HEK293 (cell line): Measurements from ENCODE around the gene CERS3.

Experiments
- CTCF ChIA-PET: fragments of 350-600 bp; formaldehyde crosslinking; extraction: SDS; loops from one replicate; lab custom pipeline; 2021; ENCODE audit warnings: antibody characterized with exemption; lab: Yijun Ruan, JAX
- POLR2A ChIA-PET: fragments of 300-600 bp; formaldehyde crosslinking; extraction: SDS; loops from one replicate; lab custom pipeline; 2020; ENCODE audit warnings: antibody characterized with exemption, inconsistent platforms; lab: Yijun Ruan, JAX
- H3K27ac ChIP-seq: fragments of 200-500 bp; sonication (Bioruptor generic); 2 replicates; pipeline ENCODE4 v1.5.1; 2014; ENCODE audit warnings: low read depth, low read length, control low read depth, inconsistent platforms; ENCODE audit errors: extremely low read depth
- H3K36me3 ChIP-seq, 2 experiments: fragments of 200-500 bp in 1 of 2; sonication (Bioruptor generic) in 1 of 2; 1 replicate in 1 of 2; 2 replicates in 1 of 2; pipeline ENCODE4 v1.5.1; 2014 to 2017; ENCODE audit warnings: inconsistent platforms in 2 of 2, low read length in 2 of 2; ENCODE audit not compliant: control insufficient read depth in 2 of 2, insufficient read depth in 1 of 2
- H3K4me1 ChIP-seq: fragments of 200-500 bp; sonication (Bioruptor generic); 2 replicates; pipeline ENCODE4 v1.5.1; 2014; ENCODE audit warnings: mild to moderate bottlenecking, low read length, inconsistent platforms; ENCODE audit not compliant: control insufficient read depth, insufficient read depth
- H3K4me3 ChIP-seq: 2 replicates; pipeline ENCODE4 v1.5.1; 2011; ENCODE audit warnings: low read depth, mild to moderate bottlenecking, control low read depth, low read length, moderate library complexity
- H3K9me3 ChIP-seq: fragments of 200-500 bp; sonication (Bioruptor generic); 2 replicates; pipeline ENCODE4 v1.5.1; 2014; ENCODE audit warnings: low read depth, low read length, inconsistent platforms; ENCODE audit not compliant: control insufficient read depth, insufficient read depth
- BCL11A ChIP-seq: fragments of 450-650 bp; formaldehyde crosslinking; IDR thresholded peaks from 2 replicates; pipeline ENCODE4 v1.5.1; 2016; ENCODE audit warnings: low read depth, missing biosample characterization, missing genetic modification characterization
- HOXD13 ChIP-seq: sonication (generic); formaldehyde crosslinking; IDR thresholded peaks from 2 replicates; pipeline ENCODE4 v1.8.0; 2022; ENCODE audit warnings: missing genetic modification reagents, borderline replicate concordance
- MYNN ChIP-seq: fragments of 450-650 bp; formaldehyde crosslinking; IDR thresholded peaks from 2 replicates; pipeline ENCODE4 v1.5.1; 2016; ENCODE audit warnings: missing biosample characterization, missing genetic modification characterization, borderline replicate concordance
- SCRT2 ChIP-seq: fragments of 450-650 bp; formaldehyde crosslinking; IDR thresholded peaks from 2 replicates; pipeline ENCODE4 v1.5.1; 2016; ENCODE audit warnings: missing biosample characterization, missing genetic modification characterization
- YY1 ChIP-seq: fragments of 450-650 bp; formaldehyde crosslinking; IDR thresholded peaks from 2 replicates; pipeline ENCODE4 v1.5.1; 2018; ENCODE audit warnings: missing biosample characterization, missing genetic modification characterization
- ZFP41 ChIP-seq: fragments of 450-650 bp; formaldehyde crosslinking; IDR thresholded peaks from 2 replicates; pipeline ENCODE4 v1.5.1; 2016; ENCODE audit warnings: missing biosample characterization, missing genetic modification characterization, borderline replicate concordance
- ZNF112 ChIP-seq: fragments of 450-650 bp; formaldehyde crosslinking; IDR thresholded peaks from 2 replicates; pipeline ENCODE4 v1.5.0; 2017; ENCODE audit warnings: missing biosample characterization, missing genetic modification characterization
- ZNF146 ChIP-seq: fragments of 450-650 bp; formaldehyde crosslinking; IDR thresholded peaks from 2 replicates; pipeline ENCODE4 v1.5.1; 2016; ENCODE audit warnings: missing biosample characterization, missing genetic modification characterization
- ZNF16 ChIP-seq: fragments of 450-650 bp; formaldehyde crosslinking; IDR thresholded peaks from 2 replicates; pipeline ENCODE4 v1.5.1; 2016; ENCODE audit warnings: low read depth, missing biosample characterization, missing genetic modification characterization
- ZNF248 ChIP-seq: fragments of 450-650 bp; formaldehyde crosslinking; IDR thresholded peaks from 2 replicates; pipeline ENCODE4 v1.5.1; 2017; ENCODE audit warnings: missing biosample characterization, missing genetic modification characterization
- ZNF302 ChIP-seq: fragments of 450-650 bp; formaldehyde crosslinking; IDR thresholded peaks from 2 replicates; pipeline ENCODE4 v1.5.1; 2016; ENCODE audit warnings: missing biosample characterization, missing genetic modification characterization, low read depth
- ZNF311 ChIP-seq: fragments of 450-650 bp; formaldehyde crosslinking; IDR thresholded peaks from 2 replicates; pipeline ENCODE4 v1.5.1; 2017; ENCODE audit warnings: missing biosample characterization, missing genetic modification characterization, borderline replicate concordance
- ZNF521 ChIP-seq: fragments of 450-650 bp; formaldehyde crosslinking; IDR thresholded peaks from 2 replicates; pipeline ENCODE4 v1.5.1; 2017; ENCODE audit warnings: missing biosample characterization, mild to moderate bottlenecking, missing genetic modification characterization
- ZNF558 ChIP-seq: fragments of 450-650 bp; formaldehyde crosslinking; IDR thresholded peaks from 2 replicates; pipeline ENCODE4 v1.5.1; 2016; ENCODE audit warnings: missing biosample characterization, missing genetic modification characterization
- ZSCAN23 ChIP-seq: fragments of 450-650 bp; formaldehyde crosslinking; IDR thresholded peaks from 2 replicates; pipeline ENCODE4 v1.5.1; 2016; ENCODE audit warnings: missing biosample characterization, missing genetic modification characterization
- ZXDB ChIP-seq: fragments of 450-650 bp; formaldehyde crosslinking; IDR thresholded peaks from 2 replicates; pipeline ENCODE4 v1.5.1; 2016; ENCODE audit warnings: missing biosample characterization, missing genetic modification characterization
- TF ChIP-seq, protein P1 (sequence below): fragments of 450-650 bp; formaldehyde crosslinking; IDR thresholded peaks from 2 replicates; pipeline ENCODE4 v1.5.1; 2016; ENCODE audit warnings: missing biosample characterization, missing genetic modification characterization, borderline replicate concordance
- TF ChIP-seq, protein P2 (sequence below): fragments of 450-650 bp; formaldehyde crosslinking; IDR thresholded peaks from 2 replicates; pipeline ENCODE4 v1.5.1; 2017; ENCODE audit warnings: missing biosample characterization, missing genetic modification characterization
- TF ChIP-seq, protein P3 (sequence below): fragments of 450-650 bp; formaldehyde crosslinking; IDR thresholded peaks from 2 replicates; pipeline ENCODE4; 2016; ENCODE audit warnings: missing biosample characterization, missing genetic modification characterization

The CERS3 gene

DNA sequence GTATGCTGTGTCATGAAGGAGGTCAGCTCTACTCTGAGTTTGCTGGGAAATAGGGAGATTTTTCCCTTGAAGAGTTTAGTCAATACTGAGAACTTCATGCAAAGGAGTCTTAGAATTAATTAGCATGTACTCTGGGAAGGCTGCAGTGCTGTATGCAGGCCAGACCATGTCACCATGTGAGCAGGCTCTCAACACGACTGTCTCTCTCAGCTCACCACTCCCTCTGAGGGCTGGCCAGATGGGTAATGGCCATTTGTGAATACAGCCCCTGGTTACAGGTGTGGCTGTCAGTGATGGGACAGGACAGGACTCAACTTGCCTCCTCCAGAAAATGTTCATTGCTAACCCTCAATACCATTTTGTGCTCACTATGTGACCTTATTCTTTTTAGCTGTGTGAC lies 5.1 kb upstream of the CERS3 start (continued):
- no peak for TF ChIP-seq ZNF16 (tag by site-specific recombination)
- TF ChIP-seq HOXD13 (CRISPR knock-in tag): no peak
- TF ChIP-seq MYNN (tag by site-specific recombination): no peak
- TF ChIP-seq ZXDB: no peak
- TF ChIP-seq ZFP41: no peak
- TF ChIP-seq YY1 (tag by site-specific recombination): no peak
- no peak for TF ChIP-seq ZNF311
- TF ChIP-seq, protein P1, sequence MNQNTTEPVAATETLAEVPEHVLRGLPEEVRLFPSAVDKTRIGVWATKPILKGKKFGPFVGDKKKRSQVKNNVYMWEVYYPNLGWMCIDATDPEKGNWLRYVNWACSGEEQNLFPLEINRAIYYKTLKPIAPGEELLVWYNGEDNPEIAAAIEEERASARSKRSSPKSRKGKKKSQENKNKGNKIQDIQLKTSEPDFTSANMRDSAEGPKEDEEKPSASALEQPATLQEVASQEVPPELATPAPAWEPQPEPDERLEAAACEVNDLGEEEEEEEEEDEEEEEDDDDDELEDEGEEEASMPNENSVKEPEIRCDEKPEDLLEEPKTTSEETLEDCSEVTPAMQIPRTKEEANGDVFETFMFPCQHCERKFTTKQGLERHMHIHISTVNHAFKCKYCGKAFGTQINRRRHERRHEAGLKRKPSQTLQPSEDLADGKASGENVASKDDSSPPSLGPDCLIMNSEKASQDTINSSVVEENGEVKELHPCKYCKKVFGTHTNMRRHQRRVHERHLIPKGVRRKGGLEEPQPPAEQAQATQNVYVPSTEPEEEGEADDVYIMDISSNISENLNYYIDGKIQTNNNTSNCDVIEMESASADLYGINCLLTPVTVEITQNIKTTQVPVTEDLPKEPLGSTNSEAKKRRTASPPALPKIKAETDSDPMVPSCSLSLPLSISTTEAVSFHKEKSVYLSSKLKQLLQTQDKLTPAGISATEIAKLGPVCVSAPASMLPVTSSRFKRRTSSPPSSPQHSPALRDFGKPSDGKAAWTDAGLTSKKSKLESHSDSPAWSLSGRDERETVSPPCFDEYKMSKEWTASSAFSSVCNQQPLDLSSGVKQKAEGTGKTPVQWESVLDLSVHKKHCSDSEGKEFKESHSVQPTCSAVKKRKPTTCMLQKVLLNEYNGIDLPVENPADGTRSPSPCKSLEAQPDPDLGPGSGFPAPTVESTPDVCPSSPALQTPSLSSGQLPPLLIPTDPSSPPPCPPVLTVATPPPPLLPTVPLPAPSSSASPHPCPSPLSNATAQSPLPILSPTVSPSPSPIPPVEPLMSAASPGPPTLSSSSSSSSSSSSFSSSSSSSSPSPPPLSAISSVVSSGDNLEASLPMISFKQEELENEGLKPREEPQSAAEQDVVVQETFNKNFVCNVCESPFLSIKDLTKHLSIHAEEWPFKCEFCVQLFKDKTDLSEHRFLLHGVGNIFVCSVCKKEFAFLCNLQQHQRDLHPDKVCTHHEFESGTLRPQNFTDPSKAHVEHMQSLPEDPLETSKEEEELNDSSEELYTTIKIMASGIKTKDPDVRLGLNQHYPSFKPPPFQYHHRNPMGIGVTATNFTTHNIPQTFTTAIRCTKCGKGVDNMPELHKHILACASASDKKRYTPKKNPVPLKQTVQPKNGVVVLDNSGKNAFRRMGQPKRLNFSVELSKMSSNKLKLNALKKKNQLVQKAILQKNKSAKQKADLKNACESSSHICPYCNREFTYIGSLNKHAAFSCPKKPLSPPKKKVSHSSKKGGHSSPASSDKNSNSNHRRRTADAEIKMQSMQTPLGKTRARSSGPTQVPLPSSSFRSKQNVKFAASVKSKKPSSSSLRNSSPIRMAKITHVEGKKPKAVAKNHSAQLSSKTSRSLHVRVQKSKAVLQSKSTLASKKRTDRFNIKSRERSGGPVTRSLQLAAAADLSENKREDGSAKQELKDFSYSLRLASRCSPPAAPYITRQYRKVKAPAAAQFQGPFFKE (tag by site-specific recombination): no peak

DNA sequence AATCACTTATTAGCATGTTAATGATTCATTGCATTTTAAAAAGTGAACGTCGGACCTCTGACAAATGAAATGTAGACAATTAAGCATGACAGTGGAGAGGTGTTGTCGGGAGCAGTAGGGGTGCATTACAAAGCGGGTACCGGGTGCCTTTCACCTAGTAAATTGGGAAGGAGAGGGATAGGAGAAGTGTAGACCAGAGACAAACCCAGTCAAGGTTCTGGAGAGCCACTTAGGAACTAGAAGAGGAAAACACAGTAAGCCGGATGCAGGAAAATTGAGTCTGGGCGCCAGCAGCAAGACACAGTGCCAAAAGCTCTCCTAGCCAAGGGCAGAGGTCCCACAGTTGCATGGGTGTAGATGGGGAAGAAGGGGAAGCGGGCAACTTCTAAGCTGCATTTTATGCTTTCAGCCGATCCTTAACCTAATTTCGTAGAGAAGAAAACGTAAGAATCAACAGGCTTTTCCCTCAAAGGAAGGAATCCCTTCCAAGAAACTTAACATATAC lies 3.1 kb upstream of the CERS3 start:
- CTCF ChIA-PET: interaction anchor here (0.9 to 1.0 kb wide), 2 partner anchors 41 to 64 kb away, joined by 3 read pairs; no protein-coding TSS in a partner anchor
- Histone ChIP-seq H3K9me3 (no peaks in the 10 kb centered on the region), H3K4me3 (no peak overlapping the region), H3K36me3 (no peaks in the 10 kb centered on the region), H3K27ac (no peak overlapping the region), H3K4me1 (no peaks in the 10 kb centered on the region)
- TF ChIP-seq ZNF558 (tag by site-specific recombination) (no peak), ZSCAN23 (tag by site-specific recombination) (no peak), ZNF521 (no peak), ZNF146 (tag by site-specific recombination) (no peak), ZNF302 (tag by site-specific recombination) (no peak), ZNF112 (tag by site-specific recombination) (no peak), SCRT2 (tag by site-specific recombination) (no peak), BCL11A (tag by site-specific recombination) (no peak), ZNF248 (tag by site-specific recombination) (no peak)
- TF ChIP-seq, protein P2, sequence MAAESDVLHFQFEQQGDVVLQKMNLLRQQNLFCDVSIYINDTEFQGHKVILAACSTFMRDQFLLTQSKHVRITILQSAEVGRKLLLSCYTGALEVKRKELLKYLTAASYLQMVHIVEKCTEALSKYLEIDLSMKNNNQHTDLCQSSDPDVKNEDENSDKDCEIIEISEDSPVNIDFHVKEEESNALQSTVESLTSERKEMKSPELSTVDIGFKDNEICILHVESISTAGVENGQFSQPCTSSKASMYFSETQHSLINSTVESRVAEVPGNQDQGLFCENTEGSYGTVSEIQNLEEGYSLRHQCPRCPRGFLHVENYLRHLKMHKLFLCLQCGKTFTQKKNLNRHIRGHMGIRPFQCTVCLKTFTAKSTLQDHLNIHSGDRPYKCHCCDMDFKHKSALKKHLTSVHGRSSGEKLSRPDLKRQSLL (tag by site-specific recombination): no peak
- TF ChIP-seq, protein P3, sequence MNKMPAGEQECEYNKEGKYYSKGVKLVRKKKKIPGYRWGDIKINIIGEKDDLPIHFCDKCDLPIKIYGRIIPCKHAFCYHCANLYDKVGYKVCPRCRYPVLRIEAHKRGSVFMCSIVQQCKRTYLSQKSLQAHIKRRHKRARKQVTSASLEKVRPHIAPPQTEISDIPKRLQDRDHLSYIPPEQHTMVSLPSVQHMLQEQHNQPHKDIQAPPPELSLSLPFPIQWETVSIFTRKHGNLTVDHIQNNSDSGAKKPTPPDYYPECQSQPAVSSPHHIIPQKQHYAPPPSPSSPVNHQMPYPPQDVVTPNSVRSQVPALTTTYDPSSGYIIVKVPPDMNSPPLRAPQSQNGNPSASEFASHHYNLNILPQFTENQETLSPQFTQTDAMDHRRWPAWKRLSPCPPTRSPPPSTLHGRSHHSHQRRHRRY (tag by site-specific recombination): no peak
- POLR2A ChIA-PET: no interaction called here
